HCT116 (cell line): ENCODE data around the gene ABL1.
"Not testable (repeated sequence)": the region's sequence is repeated elsewhere in the genome, so short reads cannot be mapped to it uniquely, and the experiment has no call there.

Experiments
- ATF3 ChIP-seq: IDR thresholded peaks from 2 replicates; pipeline ENCODE4 v1.6.1; 2012
- CTCF ChIP-seq, 3 experiments: fragments of 200-600 bp in 1 of 3; sonication (generic) in 1 of 3; IDR thresholded peaks in 2 of 3; conservative IDR thresholded peaks in 1 of 3; 2 replicates each; pipeline ENCODE4 v1.5.1; 2012 to 2017; ENCODE audit warnings: low read depth in 2 of 3, low read length in 2 of 3, antibody characterized with exemption in 1 of 3, borderline replicate concordance in 1 of 3, control low read depth in 1 of 3, mild to moderate bottlenecking in 1 of 3, mixed read lengths in 1 of 3, mixed run types in 1 of 3, moderate library complexity in 1 of 3; ENCODE audit not compliant: insufficient read depth in 1 of 3
- EZH2phosphoT487 ChIP-seq: fragments of 200-600 bp; IDR thresholded peaks from 2 replicates; pipeline ENCODE4 v1.6.1; 2018; ENCODE audit warnings: antibody characterized with exemption, borderline replicate concordance
- FOSL1 ChIP-seq: IDR thresholded peaks from 2 replicates; pipeline ENCODE4 v1.6.1; 2012; ENCODE audit warnings: low read depth
- POLR2A ChIP-seq: IDR thresholded peaks from 2 replicates; pipeline ENCODE4 v1.7.0; 2011; ENCODE audit warnings: borderline replicate concordance; ENCODE audit not compliant: insufficient read depth, insufficient read length; ENCODE audit errors: extremely low read depth
- POLR2AphosphoS5 ChIP-seq: IDR thresholded peaks from 2 replicates; pipeline ENCODE4 v1.6.1; 2011; ENCODE audit warnings: mild to moderate bottlenecking, low read depth, low read length, moderate library complexity
- SP1 ChIP-seq: IDR thresholded peaks from 2 replicates; pipeline ENCODE4 v1.6.1; 2012; ENCODE audit warnings: low read depth
- YY1 ChIP-seq: IDR thresholded peaks from 2 replicates; pipeline ENCODE4 v1.6.1; 2011; ENCODE audit warnings: low read length, low read depth, moderate library complexity, mild to moderate bottlenecking; ENCODE audit not compliant: insufficient replicate concordance; ENCODE audit errors: extremely low read depth
- ZFX ChIP-seq: fragments of 450-650 bp; IDR thresholded peaks from 2 replicates; pipeline ENCODE4 v1.6.1; 2017
- TF ChIP-seq, protein P1 (sequence below): IDR thresholded peaks from 2 replicates; pipeline ENCODE4 v1.6.1; 2012

DNA sequence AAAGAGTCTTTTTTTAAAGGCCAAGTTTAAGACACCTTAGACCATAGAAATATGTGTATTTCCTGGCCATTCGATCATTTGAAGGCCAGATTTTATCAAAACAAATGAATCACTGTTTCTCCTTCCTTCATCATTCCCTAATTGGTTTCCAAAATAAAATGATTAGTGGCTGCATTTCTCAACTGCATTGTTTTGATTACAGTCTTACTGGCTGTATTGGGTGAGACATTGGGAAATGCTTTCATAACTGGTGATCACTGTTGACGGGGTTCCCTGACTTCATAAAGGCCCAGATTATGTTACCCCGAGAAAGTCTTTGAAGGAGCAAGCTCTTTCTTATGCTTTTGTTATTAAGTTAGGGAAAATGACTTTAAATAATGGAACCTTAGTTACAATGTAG lies 40.6 kb upstream of the ABL1 start:
- TF ChIP-seq CTCF (IDR thresholded peaks at IDR 0.05 in 2 of 3, conservative IDR thresholded peaks at IDR 0.05 in 1 of 3; ENCODE audit: borderline replicate concordance in 1 of 3, insufficient read depth in 1 of 3, low read depth in 2 of 3, low read length in 2 of 3); POLR2A; SP1; EZH2phosphoT487; ATF3; ZFX; POLR2AphosphoS5; FOSL1; YY1: not testable (repeated sequence)
- TF ChIP-seq, protein P1, sequence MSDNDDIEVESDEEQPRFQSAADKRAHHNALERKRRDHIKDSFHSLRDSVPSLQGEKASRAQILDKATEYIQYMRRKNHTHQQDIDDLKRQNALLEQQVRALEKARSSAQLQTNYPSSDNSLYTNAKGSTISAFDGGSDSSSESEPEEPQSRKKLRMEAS: not testable (repeated sequence)
